GM12892 (cell line): ENCODE data around the gene RALB.
"Not testable (repeated sequence)": the region's sequence is repeated elsewhere in the genome, so short reads cannot be mapped to it uniquely, and the experiment has no call there.

Experiments
- POLR2A ChIP-seq: IDR thresholded peaks from 2 replicates; pipeline ENCODE4 v1.6.1; 2011; ENCODE audit warnings: low read depth, low read length, control low read depth
- POLR2AphosphoS5 ChIP-seq: IDR thresholded peaks from 2 replicates; pipeline ENCODE4 v1.6.1; 2011; ENCODE audit warnings: low read depth, low read length, control low read depth
- TAF1 ChIP-seq: IDR thresholded peaks from 2 replicates; pipeline ENCODE4 v1.6.1; 2011; ENCODE audit warnings: low read depth, mild to moderate bottlenecking, control low read depth, low read length, borderline replicate concordance

DNA sequence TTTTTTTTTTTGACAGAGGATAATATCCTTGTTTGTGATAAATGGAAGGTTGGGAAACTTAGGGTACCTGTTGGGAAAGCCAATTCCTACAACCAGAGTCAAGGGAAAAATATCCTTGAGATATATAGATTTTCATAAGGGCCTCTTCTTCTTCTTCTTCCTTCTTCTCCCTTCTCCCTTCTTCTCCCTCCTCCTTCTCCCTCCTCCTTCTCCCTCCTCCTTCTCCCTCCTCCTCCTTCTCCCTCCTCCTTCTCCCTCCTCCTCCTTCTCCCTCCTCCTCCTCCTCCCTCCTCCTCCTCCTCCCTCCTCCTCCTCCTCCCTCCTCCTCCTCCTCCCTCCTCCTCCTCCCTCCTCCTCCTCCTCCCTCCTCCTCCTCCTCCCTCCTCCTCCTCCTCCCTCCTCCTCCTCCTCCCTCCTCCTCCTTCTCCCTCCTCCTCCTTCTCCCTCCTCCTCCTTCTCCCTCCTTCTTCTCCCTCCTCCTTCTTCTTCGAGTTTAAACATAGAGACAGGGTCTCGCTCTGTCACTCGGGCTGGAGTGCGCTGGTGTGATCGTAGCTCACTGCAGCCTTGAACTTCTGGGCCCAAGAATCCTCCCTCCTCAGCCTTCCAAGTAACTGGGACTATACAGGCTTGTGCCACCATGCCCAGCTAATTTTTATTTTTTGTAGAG, 68.4 kb downstream of the RALB start:
- not testable (repeated sequence) for TF ChIP-seq POLR2A, TAF1, POLR2AphosphoS5
